PC-3 (cell line): ENCODE measurements around the gene STX7.

Experiments
- CTCF ChIP-seq: fragments of 300-600 bp; sonication (generic); conservative IDR thresholded peaks from 2 replicates; pipeline ENCODE4 v1.5.1; 2017; ENCODE audit warnings: antibody characterized with exemption, low read depth, mild to moderate bottlenecking, low read length
- EZH2 ChIP-seq: fragments of 300-600 bp; sonication (generic); IDR thresholded peaks from one replicate; pipeline ENCODE4 v1.6.1; 2017; ENCODE audit warnings: antibody characterized with exemption, mild to moderate bottlenecking, low read length; ENCODE audit not compliant: unreplicated experiment
- EZH2phosphoT487 ChIP-seq: fragments of 300-600 bp; sonication (generic); IDR thresholded peaks from 2 replicates; pipeline ENCODE4 v1.6.1; 2018; ENCODE audit warnings: mild to moderate bottlenecking, antibody characterized with exemption, low read length, borderline replicate concordance

DNA sequence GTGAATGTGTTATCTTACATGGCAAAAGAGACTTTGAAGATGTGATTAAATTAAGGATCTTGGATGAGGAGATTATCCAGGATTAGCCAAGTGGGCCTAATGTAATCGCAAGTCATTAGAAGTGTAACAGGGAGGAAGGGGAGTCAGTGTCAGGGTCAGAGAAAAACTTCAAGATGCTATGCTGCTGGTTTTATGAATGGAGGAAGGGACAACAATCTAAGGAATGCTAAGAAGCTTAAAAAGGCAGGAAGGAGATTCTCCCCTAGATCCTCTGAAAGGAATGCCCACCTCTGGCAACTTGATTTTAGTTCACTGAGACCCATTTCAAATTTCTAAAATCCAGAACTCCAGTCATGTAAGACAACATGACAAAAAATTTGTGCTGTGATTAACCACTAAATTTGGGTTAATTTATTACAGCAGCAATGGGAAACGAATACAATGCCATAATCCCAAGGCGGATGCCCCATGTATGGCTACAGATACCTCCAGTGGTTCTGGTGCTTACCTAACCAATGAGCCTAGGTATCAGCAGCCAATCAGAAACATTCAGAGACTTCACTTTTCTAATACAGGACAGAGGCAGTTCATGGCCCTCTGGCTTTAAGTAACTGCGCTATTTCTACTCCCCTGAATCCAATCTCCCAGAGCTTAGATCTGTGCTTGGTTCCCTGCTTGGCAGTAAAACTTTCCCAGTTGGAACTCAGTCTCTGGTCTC is 36.0 kb upstream of the STX7 start:
- no peak for TF ChIP-seq EZH2
- TF ChIP-seq CTCF = no peak
- no peak for TF ChIP-seq EZH2phosphoT487
